Mammary epithelial cell (primary cell): ENCODE data around the gene SKOR2.

Experiments used
- EZH2 ChIP-seq: IDR thresholded peaks from 2 replicates; pipeline ENCODE4 v1.6.1; 2012; ENCODE audit warnings: low read length, inconsistent platforms, borderline replicate concordance
- TF ChIP-seq, protein P1 (sequence below), 2 donors: IDR thresholded peaks in 1 of 2; conservative IDR thresholded peaks in 1 of 2; 2 replicates each; pipeline ENCODE4 v1.5.1; 2011 to 2012; ENCODE audit warnings: inconsistent platforms in 2 of 2, low read length in 2 of 2, mild to moderate bottlenecking in 2 of 2, control low read depth in 1 of 2, low read depth in 1 of 2; ENCODE audit not compliant: insufficient read depth in 1 of 2; ENCODE audit errors: extremely low read depth in 1 of 2

DNA sequence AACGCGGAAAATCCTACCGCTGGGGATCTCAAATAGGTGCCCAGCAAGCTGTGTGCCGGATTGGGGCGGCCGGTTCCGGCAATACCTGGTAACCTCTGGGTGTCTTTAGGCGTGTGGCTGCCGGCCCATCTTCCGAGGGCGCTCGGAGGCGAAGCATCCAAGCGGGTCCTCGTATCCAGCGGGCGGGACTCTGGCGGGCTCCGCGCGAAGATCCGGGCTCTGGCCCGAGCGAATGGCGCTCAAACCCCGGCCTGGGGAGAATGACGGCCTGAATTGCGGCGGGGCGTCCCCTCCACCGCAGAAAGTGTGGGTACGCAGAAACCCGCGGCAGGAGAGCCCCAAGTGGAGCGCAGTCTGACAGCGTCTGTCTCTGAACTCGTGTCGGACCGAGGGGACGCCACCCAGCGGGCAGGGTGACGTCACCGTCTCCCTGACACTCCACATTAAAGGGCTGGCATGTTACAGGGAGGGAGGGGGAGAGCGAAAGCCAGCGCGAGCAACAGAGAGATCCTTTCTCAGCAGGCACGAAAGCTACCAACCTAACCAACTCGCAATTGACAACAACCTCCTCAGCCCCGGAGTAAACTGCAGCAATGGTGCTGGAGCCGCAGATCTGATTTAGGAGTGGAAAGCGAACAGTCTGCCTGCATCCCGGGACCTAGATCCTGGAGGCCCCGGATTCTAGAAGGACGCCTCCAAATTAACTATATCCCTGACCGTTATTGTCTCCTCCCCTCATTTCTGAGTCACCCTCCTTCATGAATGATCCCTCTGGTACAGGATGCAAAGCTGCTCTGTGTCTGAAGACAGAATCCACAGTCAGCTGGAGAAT, at the start of gene SKOR2:
- TF ChIP-seq, protein P1, sequence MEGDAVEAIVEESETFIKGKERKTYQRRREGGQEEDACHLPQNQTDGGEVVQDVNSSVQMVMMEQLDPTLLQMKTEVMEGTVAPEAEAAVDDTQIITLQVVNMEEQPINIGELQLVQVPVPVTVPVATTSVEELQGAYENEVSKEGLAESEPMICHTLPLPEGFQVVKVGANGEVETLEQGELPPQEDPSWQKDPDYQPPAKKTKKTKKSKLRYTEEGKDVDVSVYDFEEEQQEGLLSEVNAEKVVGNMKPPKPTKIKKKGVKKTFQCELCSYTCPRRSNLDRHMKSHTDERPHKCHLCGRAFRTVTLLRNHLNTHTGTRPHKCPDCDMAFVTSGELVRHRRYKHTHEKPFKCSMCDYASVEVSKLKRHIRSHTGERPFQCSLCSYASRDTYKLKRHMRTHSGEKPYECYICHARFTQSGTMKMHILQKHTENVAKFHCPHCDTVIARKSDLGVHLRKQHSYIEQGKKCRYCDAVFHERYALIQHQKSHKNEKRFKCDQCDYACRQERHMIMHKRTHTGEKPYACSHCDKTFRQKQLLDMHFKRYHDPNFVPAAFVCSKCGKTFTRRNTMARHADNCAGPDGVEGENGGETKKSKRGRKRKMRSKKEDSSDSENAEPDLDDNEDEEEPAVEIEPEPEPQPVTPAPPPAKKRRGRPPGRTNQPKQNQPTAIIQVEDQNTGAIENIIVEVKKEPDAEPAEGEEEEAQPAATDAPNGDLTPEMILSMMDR (conservative IDR thresholded peaks at IDR 0.05 in 1 of 2, IDR thresholded peaks at IDR 0.05 in 1 of 2; ENCODE audit: extremely low read depth in 1 of 2, insufficient read depth in 1 of 2, low read depth in 1 of 2, low read length in 2 of 2), result no peak
- peak; percentile 85 for TF ChIP-seq EZH2
